Breast epithelium (tissue), 4 donors: Measurements from ENCODE around the gene WFDC9. TPM values are rescaled to one million over a fixed set of nuclear protein-coding genes. Genes with fewer than 3 reads are reported as not detected.
"Not testable (repeated sequence)": the region's sequence is repeated elsewhere in the genome, so short reads cannot be mapped to it uniquely, and the experiment has no call there.

Experiments used
- DNase-seq, 2 donors: peaks; one replicate each; pipeline ENCODE4 v3.0.0-alpha.2; 2019; ENCODE audit warnings: low spot score in 2 of 2
- H3K27ac ChIP-seq, 2 donors: fragments of 200-600 bp; sonication (generic) in 1 of 2; one replicate each; pipeline ENCODE4 v1.5.1; 2016 to 2019; ENCODE audit warnings: mild to moderate bottlenecking in 1 of 2
- H3K27me3 ChIP-seq, 2 donors: fragments of 200-600 bp; sonication (generic) in 1 of 2; one replicate each; pipeline versions ENCODE4 v1.5.1 to v1.6.0; 2017 to 2019; ENCODE audit warnings: control low read depth in 1 of 2, mild to moderate bottlenecking in 1 of 2
- H3K36me3 ChIP-seq: fragments of 200-600 bp; one replicate; pipeline ENCODE4 v1.5.1; 2019
- H3K4me1 ChIP-seq, 2 donors: fragments of 200-600 bp; sonication (generic); one replicate each; pipeline ENCODE4 v1.5.1; 2016 to 2019; ENCODE audit warnings: control low read depth in 1 of 2
- H3K4me3 ChIP-seq, 3 donors: fragments of 200-600 bp; sonication (generic); 1 replicate in 2 of 3; 2 replicates in 1 of 3; pipeline ENCODE4 v1.5.1; 2016 to 2019; ENCODE audit warnings: mild to moderate bottlenecking in 3 of 3, moderate library complexity in 2 of 3
- H3K9me3 ChIP-seq, 2 donors: fragments of 200-600 bp; sonication (generic) in 1 of 2; one replicate each; pipeline ENCODE4 v1.5.1; 2016 to 2019; ENCODE audit warnings: control low read depth in 1 of 2
- CTCF ChIP-seq, 3 donors: fragments of 450-650 bp; IDR thresholded peaks; one replicate each; pipeline ENCODE4 v1.5.1; 2016 to 2017; ENCODE audit warnings: antibody characterized with exemption in 3 of 3, mild to moderate bottlenecking in 3 of 3, moderate library complexity in 3 of 3
- POLR2A ChIP-seq: fragments of 450-650 bp; IDR thresholded peaks from one replicate; pipeline ENCODE4 v1.6.1; 2016; ENCODE audit warnings: antibody characterized with exemption, mild to moderate bottlenecking, moderate library complexity
- POLR2AphosphoS5 ChIP-seq, 3 donors: sonication (generic); formaldehyde crosslinking; IDR thresholded peaks; one replicate each; pipeline ENCODE4 v1.6.1; 2017; ENCODE audit warnings: antibody characterized with exemption in 3 of 3
- intact Hi-C: fragments of 100-400 bp; cut with DNase I; formaldehyde crosslinking; loops from one replicate; pipeline ENCODE4 v1.15.1; 2023; ENCODE audit warnings: low total_unique reads
- total RNA-seq, 3 donors: library from RNA; depleted of rRNA; stranded (reverse); fragments of >200 nt; gene quantifications; one replicate each; pipeline ENCODE4 v1.1.0, GENCODE V29; 2016

Gene WFDC9
- total RNA-seq, 3 donors from 2014 or later, result not detected

GRCh38 chr20:45649312-45649863 lies 18.3 kb upstream of the WFDC9 start:
- no peak for DNase-seq
- intact Hi-C loops, result no loop called here
- Histone ChIP-seq H3K27me3 (no peaks in the 10 kb centered on the region), H3K36me3 (no peaks in the 10 kb centered on the region), H3K4me1 (no peaks in the 10 kb centered on the region), H3K9me3 (no peaks in the 10 kb centered on the region), H3K27ac (no peak overlapping the region), H3K4me3 (no peak overlapping the region)
- TF ChIP-seq CTCF (IDR thresholded peaks at IDR 0.05) (no peak), POLR2A (no peak), POLR2AphosphoS5 (IDR thresholded peaks at IDR 0.05) (no peak)

GRCh38 chr20:45647441-45648050 lies 16.5 kb upstream of the WFDC9 start:
- Histone ChIP-seq H3K27ac (no peak overlapping the region), H3K4me3 (no peak overlapping the region), H3K4me1 (no peaks in the 10 kb centered on the region), H3K9me3 (no peaks in the 10 kb centered on the region), H3K36me3 (no peaks in the 10 kb centered on the region), H3K27me3 (no peaks in the 10 kb centered on the region)
- no peak for DNase-seq
- intact Hi-C loops, result no loop called here
- TF ChIP-seq POLR2AphosphoS5 (IDR thresholded peaks at IDR 0.05), result no peak
- no peak for TF ChIP-seq CTCF (IDR thresholded peaks at IDR 0.05)
- TF ChIP-seq POLR2A, result no peak

GRCh38 chr20:45646875-45647274 lies 15.8 kb upstream of the WFDC9 start:
- no peaks in the 10 kb centered on the region for H3K4me1 ChIP-seq
- no peak overlapping the region for H3K4me3 ChIP-seq
- H3K9me3 ChIP-seq, result no peaks in the 10 kb centered on the region
- no peaks in the 10 kb centered on the region for H3K36me3 ChIP-seq
- no peak for TF ChIP-seq POLR2AphosphoS5 (IDR thresholded peaks at IDR 0.05)
- TF ChIP-seq POLR2A, result no peak
- intact Hi-C loops, result no loop called here
- H3K27me3 ChIP-seq, result no peaks in the 10 kb centered on the region
- no peak for DNase-seq
- no peak overlapping the region for H3K27ac ChIP-seq

GRCh38 chr20:45645869-45646268 lies 14.8 kb upstream of the WFDC9 start:
- H3K27ac ChIP-seq, H3K9me3 ChIP-seq, DNase-seq, H3K36me3 ChIP-seq, intact Hi-C loops, H3K4me1 ChIP-seq, H3K4me3 ChIP-seq, H3K27me3 ChIP-seq: not testable (repeated sequence)

- H3K9me3 ChIP-seq, H3K27ac ChIP-seq, H3K4me1 ChIP-seq, DNase-seq, H3K36me3 ChIP-seq, intact Hi-C loops, H3K27me3 ChIP-seq, H3K4me3 ChIP-seq: not testable (repeated sequence)
These were observed 10.0 kb upstream of the WFDC9 start for GRCh38 chr20:45641076-45641475.

- Histone ChIP-seq H3K27ac (no peak overlapping the region), H3K36me3 (no peaks in the 10 kb centered on the region), H3K27me3 (no peaks in the 10 kb centered on the region), H3K9me3 (no peaks in the 10 kb centered on the region), H3K4me1 (no peaks in the 10 kb centered on the region), H3K4me3 (no peak overlapping the region)
- TF ChIP-seq CTCF (IDR thresholded peaks at IDR 0.05) (no peak), POLR2A (no peak), POLR2AphosphoS5 (IDR thresholded peaks at IDR 0.05) (no peak)
- intact Hi-C loops, result no loop called here
- DNase-seq, result no peak
These were observed 8.6 kb upstream of the WFDC9 start for GRCh38 chr20:45639687-45640086.
